Endometrial microvascular endothelial cells (primary cell): ENCODE measurements around the gene ABCA2. TPM values are rescaled to one million over a fixed set of nuclear protein-coding genes. Genes with fewer than 3 reads are reported as not detected.
"Not testable (repeated sequence)": the region's sequence is repeated elsewhere in the genome, so short reads cannot be mapped to it uniquely, and the experiment has no call there.

Experiments used
- in situ Hi-C: cut with HindIII; loops from 2 replicates; pipeline ENCODE4 v1.10.0; 2017; ENCODE audit warnings: low sequenced_read_pairs, low pct_unique_long_range_greater_than_20kb; ENCODE audit errors: inconsistent ontology term
- total RNA-seq: library from RNA; depleted of rRNA; stranded (reverse); fragments of >200 nt; gene quantifications from one replicate; pipeline ENCODE4 v1.2.3, GENCODE V29; 2015; ENCODE audit errors: inconsistent ontology term

ABCA2 gene
- total RNA-seq, 1 donor from 2014 or later = 4.0 TPM

DNA sequence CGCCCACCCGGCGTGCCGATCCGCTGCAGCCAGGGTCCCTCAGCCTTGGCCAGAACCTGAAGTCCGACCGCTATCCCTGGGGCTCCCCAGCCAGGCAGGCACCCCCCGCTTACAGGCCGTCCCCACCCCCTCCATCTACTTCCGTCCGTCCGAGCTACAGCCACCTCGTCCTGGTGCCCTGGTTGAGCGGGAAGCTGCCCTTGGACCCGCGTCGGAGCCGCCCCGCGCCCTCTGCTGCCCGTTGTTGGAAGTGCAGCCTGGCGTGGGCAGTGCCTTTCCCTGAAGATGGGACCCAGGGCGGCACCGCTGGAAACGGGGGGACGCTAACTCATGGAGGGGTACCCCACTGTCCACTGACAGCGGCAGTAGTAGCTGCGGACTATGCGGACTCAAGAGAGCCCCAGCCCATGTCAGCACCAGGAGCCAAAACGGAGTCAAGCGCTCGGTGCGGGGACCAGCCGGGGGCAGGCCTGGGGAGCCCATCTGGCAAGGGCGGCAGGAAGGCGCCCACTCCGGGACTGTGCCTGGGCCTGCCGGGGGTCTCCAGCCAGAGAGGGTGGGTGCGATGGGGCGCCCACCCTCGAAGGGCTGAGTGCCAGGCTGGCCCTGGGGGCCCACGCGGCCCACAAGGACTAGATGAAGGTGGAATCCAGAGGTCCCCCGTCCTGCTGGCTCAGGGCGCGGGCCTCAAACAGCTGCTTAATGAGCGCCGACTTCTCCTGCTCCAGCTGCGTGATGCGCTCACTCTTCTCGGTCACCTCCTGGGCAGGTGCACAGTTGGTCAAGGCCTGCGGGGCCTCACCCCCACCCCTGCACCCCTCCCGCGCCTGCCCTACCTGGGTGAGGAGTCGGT, 36.2 kb upstream of the ABCA2 start:
- in situ Hi-C loops = no loop called here

DNA sequence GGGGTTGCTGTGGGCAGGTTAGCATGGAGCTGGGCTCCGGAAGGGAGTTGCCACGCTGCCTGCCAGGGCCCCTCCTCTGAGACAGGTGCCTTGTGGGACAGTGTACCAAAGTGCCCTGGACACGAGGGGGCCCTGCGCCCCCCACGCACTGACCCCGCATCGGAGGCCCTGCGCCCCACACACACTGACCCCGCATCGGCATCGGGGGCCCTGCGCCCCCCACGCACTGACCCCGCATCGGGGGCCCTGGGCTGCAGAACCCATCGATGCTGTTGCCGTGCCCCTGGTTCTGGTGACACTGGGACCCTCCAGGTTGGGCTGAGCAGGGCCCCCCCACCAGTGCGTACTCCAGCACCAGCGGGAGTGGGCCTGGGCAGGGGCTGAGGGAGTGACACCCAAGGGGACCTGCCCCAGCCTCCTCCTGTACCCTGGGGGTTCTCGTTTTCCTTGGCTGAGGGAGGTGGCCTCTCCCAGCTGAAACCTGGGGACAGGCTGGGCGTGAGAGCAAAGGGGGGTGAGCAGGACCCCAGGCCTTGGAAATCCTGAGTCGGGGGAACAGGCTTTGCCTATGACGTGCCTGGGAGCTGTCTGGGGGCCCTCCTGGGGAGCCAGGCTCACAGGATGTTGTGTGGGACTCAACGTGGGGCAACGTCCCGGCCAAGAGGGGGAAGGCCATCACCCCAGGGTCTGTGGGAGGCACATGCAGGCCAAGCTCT, 35.4 kb upstream of the ABCA2 start:
- in situ Hi-C loops = no loop called here

DNA sequence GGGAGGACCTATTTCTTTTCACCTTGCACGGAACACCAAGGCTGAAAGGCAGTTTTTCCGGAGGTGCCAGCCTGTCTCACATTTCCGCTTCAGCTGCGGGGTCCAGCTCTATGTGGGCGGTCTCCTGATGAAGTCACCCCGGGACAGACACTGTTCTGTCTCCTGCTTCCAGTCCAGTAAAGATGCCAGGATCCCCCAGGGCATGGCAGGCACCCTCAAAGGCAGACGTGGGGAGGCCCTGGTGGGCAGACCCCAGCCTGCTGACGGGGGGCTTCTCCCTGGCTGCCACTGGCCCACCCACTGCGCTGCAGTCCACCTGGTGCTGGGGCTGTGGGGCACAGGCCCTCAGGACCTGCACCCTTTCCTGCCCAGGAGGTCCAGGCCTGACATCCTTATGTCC, 34.8 kb upstream of the ABCA2 start:
- in situ Hi-C loops = not testable (repeated sequence)

DNA sequence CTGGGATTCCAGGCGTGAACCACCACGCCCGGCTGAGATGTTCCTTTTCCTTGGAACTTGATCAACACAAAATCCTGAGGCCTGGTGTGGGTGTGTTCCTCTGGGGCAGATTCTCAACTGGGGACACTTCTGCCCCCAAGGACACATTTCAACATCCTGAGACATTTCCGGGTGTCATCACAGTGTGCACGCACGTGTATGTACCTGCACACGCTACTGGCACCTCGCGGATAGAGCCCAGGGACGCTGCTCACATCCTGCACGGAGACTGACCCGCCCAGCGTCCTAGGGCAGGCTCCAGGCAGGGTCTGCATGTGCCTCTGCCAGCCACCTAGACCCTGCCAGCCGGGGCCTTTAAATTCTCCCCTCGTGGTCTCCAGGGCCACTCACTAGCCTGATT, 34.3 kb upstream of the ABCA2 start:
- in situ Hi-C loops = no loop called here

DNA sequence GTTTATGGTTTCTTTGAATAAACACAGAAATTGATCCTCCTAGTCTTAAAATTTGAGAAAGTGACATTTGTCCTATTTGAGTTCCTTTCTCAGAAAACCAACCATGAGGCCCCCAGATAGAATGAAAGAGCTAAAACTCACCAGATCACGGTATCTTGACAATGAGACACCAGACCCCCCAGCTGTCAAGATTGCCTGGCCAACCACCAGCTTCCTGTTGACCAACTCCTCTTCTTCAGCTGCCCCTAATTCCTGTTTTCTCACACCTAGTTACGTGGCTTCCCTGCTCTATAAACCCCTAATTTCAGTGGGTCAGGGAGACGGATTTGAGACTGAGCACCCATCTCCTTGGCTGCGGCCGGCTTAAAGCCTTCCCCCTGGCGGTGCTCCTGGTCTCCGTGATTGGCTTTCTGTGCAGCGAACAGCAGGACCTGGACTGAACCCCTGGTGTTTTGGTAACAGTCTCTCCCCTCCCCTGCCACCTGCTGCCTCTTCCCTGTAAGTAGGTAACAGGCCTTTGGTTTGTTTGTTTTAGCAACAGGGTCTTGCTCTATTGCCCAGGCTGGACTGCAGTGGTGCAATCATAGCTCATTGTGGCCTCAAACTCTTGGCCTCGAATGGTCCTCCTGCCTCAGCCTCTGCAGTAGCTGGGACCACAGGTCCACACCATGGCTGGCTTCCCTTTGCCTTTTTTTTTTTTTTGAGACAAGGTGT, 30.6 kb upstream of the ABCA2 start:
- in situ Hi-C loops = no loop called here

DNA sequence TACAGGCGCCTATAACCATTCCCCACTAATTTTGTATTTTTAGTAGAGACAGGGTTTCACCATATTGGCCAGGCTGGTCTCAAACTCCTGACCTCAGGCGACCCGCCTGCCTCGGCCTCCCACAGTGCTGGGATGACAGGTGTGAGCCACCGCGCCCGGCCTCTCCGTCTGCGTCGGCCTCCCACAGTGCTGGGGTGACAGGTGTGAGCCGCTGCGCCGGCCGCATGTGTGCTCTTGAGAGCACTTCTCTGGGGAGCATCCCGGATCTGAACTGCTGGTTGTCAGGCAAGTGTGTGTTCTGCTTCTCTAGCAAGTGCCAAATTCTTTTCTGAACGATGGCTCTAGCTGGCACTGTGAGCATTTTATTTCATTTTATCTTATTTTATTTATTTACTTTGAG, 29.5 kb upstream of the ABCA2 start:
- in situ Hi-C loops = no loop called here

DNA sequence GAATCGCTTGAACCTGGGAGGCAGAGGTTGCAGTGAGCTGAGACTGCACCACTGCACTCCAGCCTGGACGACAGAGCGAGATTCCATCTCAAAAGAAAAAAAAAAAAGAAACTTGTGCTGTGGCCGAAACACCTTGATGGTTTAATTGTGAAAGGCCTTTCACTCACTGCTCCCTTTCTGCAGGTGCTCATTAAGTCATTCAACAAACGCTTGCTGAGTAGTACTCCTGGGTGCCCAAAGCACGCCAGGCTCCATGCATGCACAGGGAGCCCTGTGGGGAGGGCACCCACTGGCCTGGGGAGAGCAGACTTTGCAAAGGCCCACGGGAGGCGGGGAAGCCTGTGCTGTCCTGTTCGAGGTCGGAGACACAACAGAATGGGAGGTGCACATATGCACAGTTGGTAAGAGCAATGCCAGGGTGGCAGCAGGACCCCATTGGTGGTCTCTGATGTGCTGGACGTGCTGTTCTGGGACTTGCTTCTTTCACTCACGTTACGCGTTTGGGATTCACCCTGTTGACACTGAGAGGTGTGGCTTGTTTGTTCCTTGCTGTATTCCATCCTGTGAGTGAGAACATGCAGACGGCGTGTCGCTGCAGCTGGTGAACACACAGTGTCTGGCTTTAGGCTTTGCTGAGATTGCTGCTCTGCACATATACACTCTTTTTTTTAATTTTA, 28.8 kb upstream of the ABCA2 start:
- in situ Hi-C loops = no loop called here

DNA sequence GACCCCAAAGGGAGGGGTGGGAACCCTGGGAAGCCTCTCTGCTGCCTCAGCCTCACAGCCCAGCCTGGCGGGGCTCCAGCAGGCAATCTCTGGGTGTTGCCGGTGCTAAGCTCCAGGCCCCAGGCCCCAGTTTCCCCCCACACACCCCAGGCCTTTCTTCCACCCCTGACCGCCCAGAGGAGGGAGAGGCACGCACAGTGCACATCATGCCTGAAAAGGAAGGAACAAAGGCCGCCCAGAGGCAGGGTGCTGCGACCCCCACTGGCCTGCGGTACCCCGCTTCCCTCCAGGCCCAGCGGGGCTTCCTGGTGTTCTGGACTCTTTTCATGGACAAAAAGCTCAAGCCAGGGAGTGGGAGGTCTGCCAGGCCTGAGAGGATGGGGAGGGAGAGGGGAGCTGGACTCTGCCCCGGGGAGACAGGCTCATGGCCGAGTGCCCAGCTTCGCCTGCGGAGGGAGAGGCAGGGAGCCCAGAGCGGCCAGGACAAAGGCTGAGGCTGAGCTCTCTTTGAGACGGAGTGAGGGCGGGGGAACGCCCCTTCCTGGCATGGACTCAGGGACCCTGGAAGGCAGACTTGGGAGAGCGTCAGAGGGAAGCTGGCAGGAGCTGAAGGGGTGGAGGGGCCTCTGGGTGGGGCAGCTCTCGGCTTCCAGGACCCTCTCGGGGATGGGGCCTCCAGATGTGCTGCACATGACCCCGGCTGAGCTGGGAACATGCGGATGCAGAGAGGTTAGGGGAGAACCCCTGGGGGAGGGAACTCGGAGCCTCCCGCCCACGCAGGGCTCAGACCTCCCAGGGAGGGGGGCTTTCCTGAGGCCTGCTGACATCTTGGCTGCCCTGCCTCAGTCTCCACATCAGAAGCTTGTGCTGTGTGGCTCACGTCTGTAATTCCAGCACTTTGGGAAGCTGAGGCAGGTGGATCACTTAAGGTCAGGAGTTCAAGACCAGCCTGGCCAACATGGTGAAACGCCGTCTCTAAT, 27.6 kb upstream of the ABCA2 start:
- in situ Hi-C loops = no loop called here

DNA sequence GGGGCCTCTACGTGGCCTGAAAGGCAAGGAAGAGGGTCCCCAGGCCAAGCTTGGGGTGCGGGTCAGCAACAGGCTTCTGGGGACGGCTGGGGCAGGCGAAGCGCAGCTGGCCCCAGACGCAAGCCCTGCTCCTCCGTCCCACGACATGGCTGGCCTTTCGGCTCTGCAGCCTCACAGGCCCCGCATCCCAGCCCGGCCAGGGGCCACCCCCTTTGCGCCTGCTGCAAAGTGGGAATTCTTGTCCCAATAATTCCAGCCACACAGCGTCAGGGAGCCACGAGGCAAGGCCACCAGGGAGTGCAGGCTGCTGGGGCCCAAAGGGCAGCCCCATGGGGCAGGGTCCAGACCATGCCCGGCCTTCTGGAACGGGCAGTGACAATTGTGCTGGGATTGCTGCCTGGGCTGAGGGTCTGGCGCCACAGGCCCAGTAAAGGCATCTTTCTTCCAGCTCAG, 26.9 kb upstream of the ABCA2 start:
- in situ Hi-C loops = no loop called here

DNA sequence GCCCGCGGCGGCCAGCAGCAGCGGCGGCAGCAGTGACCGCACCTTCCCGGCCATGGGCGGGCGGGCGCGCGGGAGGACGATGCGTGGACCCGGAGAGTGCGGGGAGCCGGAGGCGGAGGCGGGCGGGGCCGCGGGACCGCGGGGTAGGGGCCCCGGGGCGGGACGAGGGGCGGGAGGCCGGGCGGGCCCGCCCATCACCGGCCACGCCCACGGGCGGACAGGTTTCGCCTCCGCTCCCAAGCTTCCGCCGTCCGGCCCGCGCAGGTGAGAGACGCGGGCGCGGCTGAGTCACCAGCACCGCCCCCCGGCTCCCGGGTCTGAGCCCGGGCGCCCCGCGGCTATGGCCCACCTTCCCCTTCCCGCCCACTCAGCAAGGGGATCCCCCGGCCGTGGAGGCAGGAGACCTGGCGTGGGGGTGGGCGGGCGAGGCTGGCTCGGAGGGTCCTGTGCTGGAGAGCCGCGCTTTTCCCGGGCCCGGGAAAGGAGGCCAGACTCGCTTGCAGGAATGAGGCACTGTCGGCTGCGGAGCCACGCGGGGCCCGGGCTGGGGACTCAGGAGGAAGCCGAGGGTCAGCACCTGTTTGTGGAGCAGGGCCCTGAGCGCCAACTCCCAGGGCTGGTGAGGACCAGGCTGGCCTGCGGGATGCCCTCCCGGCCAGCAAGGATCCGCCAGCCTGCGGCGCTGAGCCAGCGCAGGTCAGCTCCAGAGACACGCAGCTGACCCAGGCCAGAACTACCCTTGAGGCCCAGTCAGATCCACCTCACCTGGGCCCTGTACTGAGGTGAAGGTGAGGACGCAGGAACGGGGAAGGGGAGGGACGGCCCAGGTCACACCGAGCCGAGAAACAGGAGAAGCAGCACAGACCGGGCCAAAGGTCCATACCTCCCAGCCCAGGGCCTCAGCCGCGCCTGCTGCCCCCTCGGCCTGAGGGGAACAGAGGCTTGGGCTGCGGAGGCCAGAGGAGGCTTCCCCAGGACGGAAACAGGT, 26.2 kb upstream of the ABCA2 start, which contains the start of gene ENTPD2:
TSS of gene ENTPD2 (minus strand) at position 118 of the 988 bp plus-strand sequence. CDS start at position 54, 64 bp downstream.
- in situ Hi-C loops = no loop called here

DNA sequence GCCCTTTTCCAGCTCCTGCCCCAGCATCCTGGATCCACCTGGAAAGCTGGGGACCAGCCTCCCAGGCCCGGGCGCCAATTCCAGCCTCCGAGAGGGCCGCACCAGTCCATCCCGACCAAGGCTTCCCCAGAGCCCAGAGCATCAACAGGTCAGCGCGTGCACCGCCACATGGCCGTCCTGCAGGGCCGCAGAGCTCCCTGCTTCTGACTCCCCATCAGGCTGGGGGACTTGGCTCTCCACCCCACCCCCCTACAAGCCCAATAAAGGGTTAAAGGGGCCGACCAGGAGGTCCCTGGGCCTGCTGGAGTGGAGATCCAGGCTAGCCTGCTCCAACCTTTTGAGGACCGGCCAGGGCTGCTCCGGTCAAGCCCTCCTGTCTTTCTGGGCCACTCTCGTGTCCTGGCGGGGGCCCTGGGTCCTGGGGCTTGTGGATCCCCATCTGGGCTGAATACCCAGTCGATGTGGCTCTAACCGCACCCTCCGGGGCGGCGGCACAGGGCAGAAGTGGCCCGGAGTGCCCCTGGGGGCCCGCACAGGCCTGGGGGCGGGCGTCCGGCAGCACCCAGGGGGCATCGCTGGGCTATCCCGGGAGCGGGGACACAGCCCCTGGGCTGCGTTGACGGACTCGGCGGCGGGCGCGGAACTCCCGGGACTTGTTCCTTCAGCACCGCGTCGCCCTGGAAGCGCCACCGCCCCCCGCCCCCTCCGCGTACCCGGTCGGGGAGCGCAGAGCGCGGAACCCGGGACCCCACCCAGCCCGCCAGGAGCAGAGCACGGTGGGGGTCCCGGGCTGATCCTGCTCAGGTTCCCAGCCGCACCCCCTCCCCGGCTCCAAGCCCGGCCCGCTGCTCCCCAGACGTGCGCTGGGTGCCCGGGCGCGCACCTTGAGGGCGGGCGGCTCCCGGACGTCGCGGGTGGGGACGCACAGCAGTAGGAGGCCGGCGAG, 25.2 kb upstream of the ABCA2 start:
- in situ Hi-C loops = no loop called here

DNA sequence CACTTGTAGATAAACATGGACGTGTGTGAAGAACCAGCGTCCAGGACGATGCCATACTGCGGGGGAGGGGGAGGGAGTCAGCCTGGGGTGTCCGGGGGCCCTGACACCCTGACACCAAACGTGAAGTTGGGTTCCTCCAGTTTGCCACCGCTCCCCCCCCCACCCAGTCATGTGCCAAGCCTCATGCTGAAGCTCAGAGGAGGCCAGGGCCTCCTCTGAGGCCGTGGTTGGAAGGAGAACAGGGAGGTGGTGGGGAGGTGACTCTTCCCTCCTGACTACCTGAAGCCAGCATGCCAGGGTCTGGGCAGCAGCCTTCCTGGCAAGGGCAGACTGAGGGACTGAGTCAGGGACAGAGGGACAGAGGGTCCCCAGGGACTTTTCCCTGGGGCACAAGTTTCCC, 24.3 kb upstream of the ABCA2 start:
- in situ Hi-C loops = no loop called here

DNA sequence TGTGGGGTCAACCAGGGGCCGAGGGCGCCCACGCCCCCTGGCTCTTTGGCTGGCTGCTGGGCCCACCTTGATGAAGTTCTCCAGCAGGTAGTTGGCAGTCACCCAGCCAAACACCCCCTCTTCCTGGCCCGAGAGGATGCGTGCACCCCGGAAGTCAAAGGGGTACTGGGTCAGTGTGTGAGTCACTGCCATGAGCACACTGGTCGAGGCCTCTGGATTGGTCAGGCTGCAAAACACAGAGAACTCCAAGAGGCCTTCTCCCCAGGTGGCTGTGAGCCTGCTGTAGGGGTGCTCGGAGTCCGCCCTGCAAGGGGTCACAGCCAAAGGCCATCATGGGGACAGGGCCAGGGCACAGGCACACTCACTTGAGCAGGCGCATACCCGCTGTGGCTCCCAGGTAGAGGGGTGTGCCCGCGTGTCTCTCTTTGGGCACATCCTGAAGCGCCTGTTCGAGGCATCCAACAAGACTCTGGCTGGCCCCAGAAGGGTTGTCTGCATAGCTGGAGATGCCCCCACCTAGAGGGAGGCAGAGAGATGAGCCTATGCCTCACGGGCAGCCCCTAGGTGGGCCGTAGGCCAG, 23.2 kb upstream of the ABCA2 start:
- in situ Hi-C loops = no loop called here

DNA sequence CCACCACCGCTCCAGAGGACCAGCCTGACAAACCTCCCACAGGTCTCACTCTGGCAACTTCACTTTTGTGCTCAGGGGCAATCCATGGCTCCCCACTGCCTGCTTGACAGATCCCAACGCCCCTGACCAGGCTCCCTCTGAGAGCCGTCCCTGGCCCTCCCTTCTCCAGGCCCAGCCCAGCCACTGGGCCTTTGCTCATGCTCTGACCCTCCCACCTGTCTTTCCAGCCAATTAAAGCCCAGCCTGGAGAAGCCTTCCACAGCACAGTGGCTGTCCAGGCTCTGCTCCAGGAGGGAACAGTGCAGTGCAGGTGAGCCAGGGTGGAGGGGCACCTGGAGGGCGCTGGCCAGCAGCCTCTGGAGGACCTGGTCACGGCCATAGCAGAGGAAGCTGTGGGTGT, 22.5 kb upstream of the ABCA2 start:
- in situ Hi-C loops = no loop called here
